Measurements from ENCODE around the gene FKBP5. TPM values are rescaled to one million over a fixed set of nuclear protein-coding genes. Genes with fewer than 3 reads are reported as not detected.

The FKBP5 gene
- total and polyA plus RNA-seq, 9 of the 15 experiments (the other 6 are each of a cell fraction or from before 2014, with no cell fraction given): 32.7 to 151 (median 75.0) TPM

- no peaks in the 10 kb centered on the region for H4K20me1 ChIP-seq (replicated peaks; ENCODE audit: control insufficient read depth, insufficient read depth, low read length)
- H3K4me3 ChIP-seq: no peak overlapping the region
- FAIRE-seq (no peak), ATAC-seq (peak; percentile 84), DNase-seq (ENCODE audit: extremely low read depth in 1 of 4, low spot score in 3 of 4) (peak in 2 of 4 experiments; percentile 33 to 57)
- H3K4me2 ChIP-seq (ENCODE audit: insufficient read depth, low read length): peak overlapping the region; percentile 17; the same call in 1 of the 2 replicates
- peak overlapping the region; percentile 51; the same call in 1 of the 2 replicates for H2AFZ ChIP-seq (ENCODE audit: low read depth, low read length)
- H3K27me3 ChIP-seq (ENCODE audit: control insufficient read depth in 2 of 2, insufficient read depth in 2 of 2, low read length in 2 of 2): peaks cover 8 to 32% of the 10 kb centered on the region in 2 experiments; a peak in 4 of 5 replicates
- in situ Hi-C loops (cut with MboI) (no loop called here), intact Hi-C loops (cut with micrococcal nuclease) (loop anchor here (10.0 kb wide), 1 partner anchor 259 kb away; the partner anchor contains the start of gene DEF6)
- no peaks in the 10 kb centered on the region; a peak in 1 of 5 replicates for H3K4me1 ChIP-seq (replicated peaks in 1 of 2; ENCODE audit: control insufficient read depth in 2 of 2, insufficient read depth in 2 of 2, low read length in 2 of 2)
- 15% methylated on average over 6 of the region's 6 CpGs for WGBS (ENCODE audit: insufficient coverage, low coverage, missing lambda C conversion rate)
- H3K9me3 ChIP-seq (replicated peaks; ENCODE audit: control insufficient read depth, insufficient read depth, low read depth, low read length): peaks cover 6% of the 10 kb centered on the region
- POLR2A ChIA-PET: interaction anchor here (0.7 to 1.7 kb wide), 7 partner anchors 8 to 435 kb away, joined by 3 to 6 read pairs (median 3); no protein-coding TSS in a partner anchor
- H3K36me3 ChIP-seq (ENCODE audit: control insufficient read depth, insufficient read depth, low read length): no peaks in the 10 kb centered on the region
- BruUV-seq (replicated peaks): no TSS peak
- H3K27ac ChIP-seq (ENCODE audit: extremely low read depth, low read depth, low read length): no peak overlapping the region
- CTCF ChIA-PET (ENCODE audit: low intra/inter-chr PET ratio): interaction anchor here (1.1 kb wide), 1 partner anchor 255 kb away, joined by 3 read pairs; the partner anchor contains the start of gene DEF6
- H3K9ac ChIP-seq (ENCODE audit: insufficient read depth in 1 of 2, low read depth in 2 of 2, low read length in 2 of 2): 0 out of 4 replicates have a peak overlapping the region, but pooled peaks of 1 of the 2 experiments have one; percentile 6
- H3K79me2 ChIP-seq (ENCODE audit: control insufficient read depth, insufficient read depth, low read length): no peaks in the 10 kb centered on the region
- H3K9me1 ChIP-seq (ENCODE audit: control insufficient read depth, insufficient read depth, low read length): no peaks in the 10 kb centered on the region
- TF ChIP-seq YY1 (IDR thresholded peaks at IDR 0.05; ENCODE audit: borderline replicate concordance in 1 of 3, control insufficient read depth in 1 of 3, extremely low read depth in 1 of 3, insufficient read depth in 3 of 3, insufficient read length in 1 of 3, insufficient replicate concordance in 2 of 3, low read depth in 1 of 3, low read length in 2 of 3): peak in 1 of 3 experiments; percentile 16
- TF ChIP-seq CREB3 (tag; conservative IDR thresholded peaks at IDR 0.05; ENCODE audit: low read depth): no peak
- TF ChIP-seq PHF20 (IDR thresholded peaks at IDR 0.05; ENCODE audit: partially characterized antibody): peak; percentile 22
- no peak for TF ChIP-seq ZNF511 (CRISPR knock-in tag; IDR thresholded peaks at IDR 0.05)
- no peak for TF ChIP-seq ZNF184 (CRISPR knock-in tag; IDR thresholded peaks at IDR 0.05)
- TF ChIP-seq CBX3 (IDR thresholded peaks at IDR 0.05; ENCODE audit: borderline replicate concordance in 1 of 2, low read length in 2 of 2): 0 out of 3 replicates have a peak, but pooled peaks of 1 of the 2 experiments have one; percentile 52
- TF ChIP-seq PRDM10 (IDR thresholded peaks at IDR 0.05; ENCODE audit: partially characterized antibody): peak; percentile 65
- TF ChIP-seq CREB1 (IDR thresholded peaks at IDR 0.05): peak; percentile 92
- peak; percentile 58; the same call in 1 of the 2 replicates for TF ChIP-seq CREB1 (CRISPR knock-in tag; IDR thresholded peaks at IDR 0.05)
- no peak for TF ChIP-seq ZNF518B (CRISPR knock-in tag; IDR thresholded peaks at IDR 0.05)
- TF ChIP-seq LARP7 (IDR thresholded peaks at IDR 0.05): no peak
- no peak for TF ChIP-seq ZEB2 (IDR thresholded peaks at IDR 0.05)
Measured at GRCh38 chr6:35553315-35553714, 135.4 kb downstream of the FKBP5 start.
